H1 (cell line): ENCODE measurements around the gene GALNT13. TPM values are rescaled to one million over a fixed set of nuclear protein-coding genes. Genes with fewer than 3 reads are reported as not detected.

Experiments used
- CTCF ChIA-PET: fragments of 300-600 bp; sonication (Branson Sonifier 250); formaldehyde crosslinking; loops from one replicate; lab custom pipeline; 2021; ENCODE audit not compliant: partially characterized antibody; lab: Charles Lee
- POLR2A ChIA-PET: fragments of 300-600 bp; sonication (Branson Sonifier 250); formaldehyde crosslinking; loops from one replicate; lab custom pipeline; 2021; ENCODE audit warnings: inconsistent platforms; ENCODE audit not compliant: partially characterized antibody; lab: Charles Lee
- DNase-seq, 2 experiments: peaks; one replicate each; pipeline versions ENCODE4 v3.0.0 to v3.0.0-alpha.2; 2010 to 2022; ENCODE audit warnings: low spot score in 2 of 2, low read depth in 1 of 2, mixed read lengths in 1 of 2
- FAIRE-seq: peaks from 2 replicates; lab custom pipeline; 2011; peaks lifted over from hg19 to GRCh38; lab: Jason Lieb, UNC
- H2AFZ ChIP-seq: 2 replicates; pipeline ENCODE4 v1.8.1; 2012; ENCODE audit warnings: low read length, inconsistent platforms
- H2AK5ac ChIP-seq: 2 replicates; pipeline ENCODE4 v1.6.1; 2013; ENCODE audit warnings: low read depth, low read length
- H2BK120ac ChIP-seq: replicated peaks from 2 replicates; pipeline ENCODE3; 2013; ENCODE audit warnings: low read depth, low read length, inconsistent platforms
- H2BK12ac ChIP-seq: 2 replicates; pipeline ENCODE4 v1.6.1; 2013; ENCODE audit warnings: low read depth, low read length
- H2BK15ac ChIP-seq: 2 replicates; pipeline ENCODE4 v1.6.1; 2013; ENCODE audit warnings: low read length
- H2BK20ac ChIP-seq: 2 replicates; pipeline ENCODE4 v1.6.1; 2013; ENCODE audit warnings: low read length
- H2BK5ac ChIP-seq: 2 replicates; pipeline ENCODE4 v1.6.1; 2013; ENCODE audit warnings: low read depth, low read length
- H3K14ac ChIP-seq: 2 replicates; pipeline ENCODE4 v1.6.1; 2013; ENCODE audit warnings: inconsistent platforms; ENCODE audit not compliant: insufficient read length
- H3K18ac ChIP-seq: 2 replicates; pipeline ENCODE4 v1.6.1; 2013; ENCODE audit warnings: low read length; ENCODE audit errors: extremely low read depth
- H3K23ac ChIP-seq: 2 replicates; pipeline ENCODE4 v1.6.1; 2013; ENCODE audit warnings: inconsistent platforms; ENCODE audit not compliant: insufficient read length
- H3K23me2 ChIP-seq: 2 replicates; pipeline ENCODE4 v1.6.1; 2013; ENCODE audit warnings: low read depth, low read length
- H3K27ac ChIP-seq: 2 replicates; pipeline ENCODE4 v1.6.1; 2011; ENCODE audit warnings: low read depth, low read length, inconsistent platforms
- H3K27me3 ChIP-seq, 4 experiments: replicated peaks in 1 of 4; 1 replicate in 1 of 4; 2 replicates in 3 of 4; pipeline versions ENCODE4 v1.6.1 to v1.8.1; 2011 to 2013; ENCODE audit warnings: low read length in 3 of 4, mild to moderate bottlenecking in 3 of 4, inconsistent platforms in 2 of 4, mixed read lengths in 2 of 4, moderate library complexity in 1 of 4; ENCODE audit not compliant: control insufficient read depth in 3 of 4, insufficient read depth in 3 of 4; ENCODE audit errors: extremely low read depth in 1 of 4
- H3K36me3 ChIP-seq, 4 experiments: 2 replicates each; pipeline versions ENCODE4 v1.6.1 to v1.8.1; 2011 to 2013; ENCODE audit warnings: mild to moderate bottlenecking in 4 of 4, low read length in 3 of 4, moderate library complexity in 2 of 4, control low read depth in 1 of 4, inconsistent platforms in 1 of 4; ENCODE audit not compliant: insufficient read depth in 4 of 4, control insufficient read depth in 2 of 4
- H3K4ac ChIP-seq: replicated peaks from 2 replicates; pipeline ENCODE3; 2013; ENCODE audit warnings: low read length, low read depth, mixed read lengths, inconsistent platforms; ENCODE audit not compliant: insufficient read length
- H3K4me1 ChIP-seq, 4 experiments: replicated peaks in 1 of 4; 1 replicate in 1 of 4; 2 replicates in 3 of 4; pipeline versions ENCODE4 v1.6.1 to v1.8.1; 2011 to 2013; ENCODE audit warnings: low read length in 3 of 4, inconsistent platforms in 2 of 4, mixed read lengths in 1 of 4; ENCODE audit not compliant: insufficient read depth in 4 of 4, control insufficient read depth in 3 of 4
- H3K4me2 ChIP-seq, 2 experiments: 2 replicates each; pipeline versions ENCODE4 v1.6.1 to v1.8.1; 2011 to 2013; ENCODE audit warnings: low read depth in 2 of 2, low read length in 2 of 2, control low read depth in 1 of 2, inconsistent platforms in 1 of 2, mild to moderate bottlenecking in 1 of 2; ENCODE audit not compliant: insufficient read depth in 1 of 2
- H3K4me3 ChIP-seq, 4 experiments: fragments of 200-600, 300-600 bp in 1 of 4; sonication (generic), shearing (Covaris generic), sonication (Bioruptor Twin) in 1 of 4; 2 replicates each; pipeline versions ENCODE4 v1.5.1 to v1.8.1; 2011 to 2016; ENCODE audit warnings: low read length in 4 of 4, low read depth in 3 of 4, control low read depth in 2 of 4, inconsistent platforms in 2 of 4, mild to moderate bottlenecking in 2 of 4, mixed read lengths in 1 of 4, moderate library complexity in 1 of 4; ENCODE audit not compliant: insufficient read depth in 2 of 4; ENCODE audit errors: extremely low read depth in 1 of 4
- H3K56ac ChIP-seq: replicated peaks from 2 replicates; pipeline ENCODE3; 2013; ENCODE audit warnings: low read depth, mild to moderate bottlenecking, mixed read lengths, low read length, inconsistent platforms; ENCODE audit not compliant: insufficient read length
- H3K79me1 ChIP-seq: 2 replicates; pipeline ENCODE4 v1.6.1; 2013; ENCODE audit warnings: low read depth, low read length, control low read depth
- H3K79me2 ChIP-seq, 2 experiments: 2 replicates each; pipeline versions ENCODE4 v1.6.1 to v1.8.1; 2012 to 2013; ENCODE audit warnings: low read length in 2 of 2, mild to moderate bottlenecking in 2 of 2, inconsistent platforms in 1 of 2; ENCODE audit not compliant: insufficient read depth in 2 of 2, control insufficient read depth in 1 of 2
- H3K9ac ChIP-seq, 4 experiments: replicated peaks in 1 of 4; 1 replicate in 1 of 4; 2 replicates in 3 of 4; pipeline versions ENCODE4 v1.6.1 to v1.8.1; 2011 to 2013; ENCODE audit warnings: low read depth in 3 of 4, low read length in 3 of 4, control low read depth in 2 of 4, mild to moderate bottlenecking in 2 of 4, moderate library complexity in 2 of 4, inconsistent platforms in 1 of 4; ENCODE audit errors: extremely low read depth in 1 of 4
- H3K9me3 ChIP-seq, 2 experiments: 2 replicates each; pipeline versions ENCODE4 v1.6.1 to v1.8.1; 2012 to 2013; ENCODE audit warnings: mild to moderate bottlenecking in 2 of 2, moderate library complexity in 2 of 2, control low read depth in 1 of 2, inconsistent platforms in 1 of 2, low read depth in 1 of 2, low read length in 1 of 2, mixed read lengths in 1 of 2; ENCODE audit not compliant: insufficient read depth in 2 of 2
- H4K20me1 ChIP-seq, 2 experiments: replicated peaks in 1 of 2; 2 replicates each; pipeline versions ENCODE3 to v1.8.1; 2011 to 2013; ENCODE audit warnings: inconsistent platforms in 2 of 2, low read length in 2 of 2, mild to moderate bottlenecking in 1 of 2; ENCODE audit not compliant: insufficient read depth in 2 of 2, control insufficient read depth in 1 of 2
- H4K5ac ChIP-seq: 2 replicates; pipeline ENCODE4 v1.6.1; 2013; ENCODE audit warnings: low read length, low read depth, mixed read lengths, inconsistent platforms; ENCODE audit not compliant: insufficient read length
- H4K8ac ChIP-seq: 2 replicates; pipeline ENCODE4 v1.8.0; 2013; ENCODE audit warnings: mild to moderate bottlenecking, moderate library complexity, low read length, inconsistent platforms; ENCODE audit not compliant: insufficient read depth; ENCODE audit errors: extremely low read depth
- H4K91ac ChIP-seq: replicated peaks from 2 replicates; pipeline ENCODE3; 2013; ENCODE audit warnings: low read length, mixed read lengths, inconsistent platforms; ENCODE audit not compliant: insufficient read length
- BCL11A ChIP-seq, 2 experiments: IDR thresholded peaks; one replicate each; pipeline ENCODE4 v1.6.1; 2011; ENCODE audit warnings: low read depth in 2 of 2, low read length in 2 of 2, mild to moderate bottlenecking in 2 of 2
- CBX8 ChIP-seq: fragments of 300-800, 300-1000 bp; sonication (generic); IDR thresholded peaks from 2 replicates; pipeline ENCODE4 v1.7.1; 2016; ENCODE audit warnings: low read depth, low read length, borderline replicate concordance
- CHD1 ChIP-seq: IDR thresholded peaks from 2 replicates; pipeline ENCODE4 v1.6.1; 2012; ENCODE audit warnings: low read depth, low read length, improper control_type of control experiment
- FOSL1 ChIP-seq: IDR thresholded peaks from 2 replicates; pipeline ENCODE4 v1.6.1; 2011; ENCODE audit warnings: mild to moderate bottlenecking, low read depth, low read length, moderate library complexity; ENCODE audit not compliant: insufficient read depth
- GTF2F1 ChIP-seq: IDR thresholded peaks from 2 replicates; pipeline ENCODE4 v1.6.1; 2012; ENCODE audit warnings: low read depth, low read length, improper control_type of control experiment, borderline replicate concordance
- KDM5A ChIP-seq: fragments of 200-600 bp; IDR thresholded peaks from 2 replicates; pipeline ENCODE4 v1.7.1; 2012; ENCODE audit warnings: mild to moderate bottlenecking, low read length, inconsistent platforms, mixed read lengths
- NANOG ChIP-seq: IDR thresholded peaks from 2 replicates; pipeline ENCODE4 v1.6.1; 2011; ENCODE audit warnings: low read length, low read depth, mild to moderate bottlenecking, inconsistent platforms; ENCODE audit not compliant: insufficient read depth, poor library complexity, severe bottlenecking
- RAD21 ChIP-seq, 2 experiments: IDR thresholded peaks in 1 of 2; conservative IDR thresholded peaks in 1 of 2; 2 replicates each; pipeline ENCODE4 v1.6.1; 2011; ENCODE audit warnings: low read depth in 2 of 2, low read length in 2 of 2, improper control_type of control experiment in 1 of 2, inconsistent platforms in 1 of 2, mild to moderate bottlenecking in 1 of 2, moderate library complexity in 1 of 2
- SAP30 ChIP-seq: fragments of 300-600 bp; sonication (generic); IDR thresholded peaks from 2 replicates; pipeline ENCODE4 v1.7.1; 2012; ENCODE audit warnings: low read length, moderate library complexity, mild to moderate bottlenecking, inconsistent platforms; ENCODE audit not compliant: insufficient read depth, insufficient replicate concordance
- SIRT6 ChIP-seq: IDR thresholded peaks from one replicate; pipeline ENCODE4 v1.7.1; 2012; ENCODE audit warnings: low read length, inconsistent platforms
- SP4 ChIP-seq: IDR thresholded peaks from 2 replicates; pipeline ENCODE4 v1.6.1; 2012; ENCODE audit warnings: low read length, inconsistent platforms
- SUZ12 ChIP-seq: fragments of 200-600 bp; sonication (generic); IDR thresholded peaks from 2 replicates; pipeline ENCODE4 v1.6.1; 2012; ENCODE audit warnings: mild to moderate bottlenecking, inconsistent platforms, low read length, moderate library complexity, mixed read lengths
- WGBS, 2 experiments: shearing (Covaris generic) in 1 of 2; methylation state at CpG; one replicate each; pipeline versions ENCODE4 v1.1.6 to v1.1.7; 2013 to 2015; ENCODE audit warnings: low lambda C conversion rate in 2 of 2, mixed read lengths in 2 of 2, inconsistent platforms in 1 of 2, low coverage in 1 of 2, missing lambda C conversion rate in 1 of 2; ENCODE audit not compliant: insufficient replicate concordance in 2 of 2, insufficient coverage in 1 of 2, insufficient read length in 1 of 2; ENCODE audit errors: extremely low coverage in 1 of 2, missing lambda C conversion rate in 1 of 2; 5-methylcytosine and 5-hydroxymethylcytosine counted together
- polyA plus RNA-seq, 7 experiments: library from polyadenylated mRNA; depleted of rRNA in 3 of 7; stranded (reverse) in 5 of 7; unstranded in 2 of 7; fragments of >200 nt in 5 of 7; fragments of 200-250 nt in 2 of 7; gene quantifications; 1 replicate in 5 of 7; 2 replicates in 1 of 7; 4 replicates in 1 of 7; pipeline versions ENCODE4 v1.2.1 to v1.2.3, GENCODE V29; 2011 to 2013; ENCODE audit warnings: missing spikeins in 2 of 7, mixed read lengths in 2 of 7
- total RNA-seq: library from RNA; stranded (reverse); fragmentation: NEBNext Ultra II Directional; extraction: Animal tissue kit (Norgen Biotek cat#: 25700); gene quantifications from 2 replicates; pipeline ENCODE4 v1.2.1, GENCODE V29; 2021
- TF ChIP-seq, protein P1 (sequence below): IDR thresholded peaks from 2 replicates; pipeline ENCODE4 v1.6.1; 2011; ENCODE audit warnings: low read depth, mild to moderate bottlenecking, low read length; ENCODE audit not compliant: insufficient read depth

GALNT13 gene
- total and polyA plus RNA-seq, 2 of the 8 experiments (the other 6 are each of a cell fraction or from before 2014, with no cell fraction given) = 3.2 to 9.6 TPM

GRCh38 chr2:153940511-153940910, 68.8 kb downstream of the GALNT13 start:
- Histone ChIP-seq H3K4me2 (no peak overlapping the region), H3K27ac (no peak overlapping the region), H3K27me3 (no peaks in the 10 kb centered on the region), H4K8ac (no peak overlapping the region), H2BK15ac (no peak overlapping the region), H3K18ac (no peak overlapping the region), H3K4ac (no peak overlapping the region), H3K9ac (no peak overlapping the region), H2BK120ac (no peak overlapping the region), H3K36me3 (no peaks in the 10 kb centered on the region), H3K9me3 (no peaks in the 10 kb centered on the region), H4K20me1 (no peaks in the 10 kb centered on the region), H3K4me3 (no peak overlapping the region), H3K56ac (no peak overlapping the region), H3K4me1 (no peaks in the 10 kb centered on the region), H3K14ac (no peak overlapping the region), H4K91ac (no peak overlapping the region), H2BK5ac (no peak overlapping the region), H4K5ac (no peak overlapping the region), H3K23ac (no peak overlapping the region), H3K79me2 (no peaks in the 10 kb centered on the region), H2AK5ac (no peak overlapping the region), H2BK20ac (no peak overlapping the region), H3K23me2 (no peaks in the 10 kb centered on the region), H3K79me1 (no peaks in the 10 kb centered on the region), H2BK12ac (no peak overlapping the region), H2AFZ (no peak overlapping the region)
- POLR2A ChIA-PET = no interaction called here
- FAIRE-seq (no peak), DNase-seq (no peak)
- 91% methylated on average over 3 of the region's 3 CpGs; no CpG with 5 or more reads in 1 of the 2 experiments for WGBS, 2 experiments
- CTCF ChIA-PET = no interaction called here
- TF ChIP-seq KDM5A (no peak), CBX8 (no peak), SP4 (no peak), NANOG (no peak), FOSL1 (no peak), SUZ12 (no peak), CHD1 (no peak), SIRT6 (no peak), BCL11A (IDR thresholded peaks at IDR 0.05; ENCODE audit: low read depth in 2 of 2, low read length in 2 of 2) (no peak), SAP30 (no peak), GTF2F1 (no peak), RAD21 (IDR thresholded peaks at IDR 0.05 in 1 of 2, conservative IDR thresholded peaks at IDR 0.05 in 1 of 2; ENCODE audit: low read depth in 2 of 2, low read length in 2 of 2) (no peak)
- TF ChIP-seq, protein P1, sequence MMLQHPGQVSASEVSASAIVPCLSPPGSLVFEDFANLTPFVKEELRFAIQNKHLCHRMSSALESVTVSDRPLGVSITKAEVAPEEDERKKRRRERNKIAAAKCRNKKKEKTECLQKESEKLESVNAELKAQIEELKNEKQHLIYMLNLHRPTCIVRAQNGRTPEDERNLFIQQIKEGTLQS = no peak
